Fibroblast of gingiva (primary cell): ENCODE data around the gene FOCAD.
A peak's percentile ranks its signal among the peaks of the same experiment; 100 is the strongest.

ENCODE experiments used
- DNase-seq: peaks from one replicate; pipeline ENCODE4 v3.0.0-alpha.2; 2011; ENCODE audit warnings: low read depth

Gene FOCAD

GRCh38 chr9:20804489-20805250 is 120.6 kb downstream of the FOCAD start:
- no peak for DNase-seq

- DNase-seq = no peak
These were observed 121.7 kb downstream of the FOCAD start for GRCh38 chr9:20805766-20806165.

- DNase-seq = no peak
These were observed 123.9 kb downstream of the FOCAD start for GRCh38 chr9:20808002-20808401.

- peak; percentile 33 for DNase-seq
These were observed 127.8 kb downstream of the FOCAD start for GRCh38 chr9:20811872-20812271.

- no peak for DNase-seq
These were observed 132.1 kb downstream of the FOCAD start for GRCh38 chr9:20815923-20816703.

GRCh38 chr9:20823051-20823450 is 139.0 kb downstream of the FOCAD start:
- no peak for DNase-seq

- no peak for DNase-seq
These were observed 147.0 kb downstream of the FOCAD start for GRCh38 chr9:20831028-20831427.

- DNase-seq = no peak
These were observed 148.7 kb downstream of the FOCAD start for GRCh38 chr9:20832775-20833174.

- DNase-seq = peak; percentile 53
These were observed 151.6 kb downstream of the FOCAD start for GRCh38 chr9:20835377-20836286.

- DNase-seq = no peak
These were observed 153.1 kb downstream of the FOCAD start for GRCh38 chr9:20837166-20837565.

- peak; percentile 85 for DNase-seq
These were observed 154.2 kb downstream of the FOCAD start for GRCh38 chr9:20838218-20838617.

- DNase-seq = no peak
These were observed 160.9 kb downstream of the FOCAD start for GRCh38 chr9:20844916-20845315.

GRCh38 chr9:20848490-20848889 is 164.4 kb downstream of the FOCAD start:
- DNase-seq = no peak

- no peak for DNase-seq
These were observed 169.8 kb downstream of the FOCAD start for GRCh38 chr9:20853866-20854265.

GRCh38 chr9:20854444-20854843 is 170.4 kb downstream of the FOCAD start:
- DNase-seq = peak; percentile 64

- no peak for DNase-seq
These were observed 179.9 kb downstream of the FOCAD start for GRCh38 chr9:20863945-20864344.

GRCh38 chr9:20865347-20865746 is 181.3 kb downstream of the FOCAD start:
- DNase-seq = no peak

- no peak for DNase-seq
These were observed 186.1 kb downstream of the FOCAD start for GRCh38 chr9:20870115-20870514.

GRCh38 chr9:20872340-20872977 is 188.4 kb downstream of the FOCAD start:
- peak; percentile 87 for DNase-seq

- DNase-seq = peak; percentile 55
These were observed 189.3 kb downstream of the FOCAD start for GRCh38 chr9:20873240-20873865.

GRCh38 chr9:20880271-20880670 is 196.2 kb downstream of the FOCAD start:
- DNase-seq = no peak
